Measurements from ENCODE around the gene PNPLA4. TPM values are rescaled to one million over a fixed set of nuclear protein-coding genes. Genes with fewer than 3 reads are reported as not detected.

The PNPLA4 gene
- total RNA-seq, 4 donors from 2014 or later: 7.9 to 23.0 (median 12.4) TPM

Small RNA genes lying within 50 kb of the gene (small RNA-seq; reads per million reads assigned to genes)
- 0 reads per million in 4 donors for gene AC005296.1

Other genes starting within 250 kb of the PNPLA4 start
- not detected for gene VCX, start 84.2 kb downstream of the PNPLA4 start, total RNA-seq
- gene VCX2, start 243.9 kb upstream of the PNPLA4 start, total RNA-seq: not detected